ENCODE data around the gene MRPL40.

MRPL40 gene

DNA sequence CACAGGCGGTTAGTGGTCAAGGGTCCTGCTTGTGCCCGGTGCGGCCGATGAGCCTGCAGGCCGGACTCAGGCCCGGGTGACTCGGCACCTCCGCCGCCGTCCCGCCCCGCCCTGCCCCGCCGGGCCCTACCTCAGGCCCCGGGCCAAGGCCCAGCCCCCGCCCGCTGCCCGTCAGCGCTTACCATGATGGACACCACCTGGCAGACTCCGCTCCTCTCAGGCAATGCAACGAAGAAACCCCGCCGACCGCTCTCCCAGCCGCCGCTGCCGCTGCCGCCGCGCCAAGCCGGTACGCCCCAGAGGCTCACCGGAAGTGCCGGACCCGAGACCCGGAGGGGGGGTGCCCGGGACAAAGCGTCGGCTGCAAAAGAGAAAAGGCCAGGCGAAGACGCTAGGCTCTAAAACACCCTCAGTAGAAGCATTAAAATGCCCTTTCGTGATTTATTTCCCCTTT is 46.6 kb downstream of the MRPL40 start, which contains the start of gene UFD1:
Gene UFD1, minus strand, starts transcription at position 293 of the 454 bp plus-strand sequence. Its CDS starts 108 bp downstream, at position 185.
- no peak for TF ChIP-seq CTCF (conservative IDR thresholded peaks at IDR 0.05; ENCODE audit: control insufficient read depth, insufficient read depth, low read depth, low read length)
- H3K4me3 ChIP-seq (ENCODE audit: control insufficient read depth, low read depth, low read length), result peak within 1 kb of the TSS; percentile 75
- DNase-seq (ENCODE audit: low read depth), result peak; percentile 72

- TF ChIP-seq CTCF (conservative IDR thresholded peaks at IDR 0.05; ENCODE audit: control insufficient read depth, insufficient read depth, low read depth, low read length), result no peak
- peak within 1 kb of the TSS; percentile 75 for H3K4me3 ChIP-seq (ENCODE audit: control insufficient read depth, low read depth, low read length)
Observed at GRCh38 chr22:19479355-19480172, 47.2 kb downstream of the MRPL40 start, which contains the start of gene CDC45. CDC45 (plus strand) TSS chr22:19479920; CDS start chr22:19479969, 49 bp downstream.

GRCh38 chr22:19480173-19480568 is 47.8 kb downstream of the MRPL40 start:
- no peak for DNase-seq (ENCODE audit: low read depth)
- H3K4me3 ChIP-seq (ENCODE audit: control insufficient read depth, low read depth, low read length), result peak overlapping the region; percentile 75
- no peak for TF ChIP-seq CTCF (conservative IDR thresholded peaks at IDR 0.05; ENCODE audit: control insufficient read depth, insufficient read depth, low read depth, low read length)

More at GRCh38 chr22:19479355-19480172, 47.2 kb downstream of the MRPL40 start, which contains the start of gene CDC45:
- DNase-seq (ENCODE audit: low read depth), result peak; percentile 98

GRCh38 chr22:19480789-19481188 is 48.4 kb downstream of the MRPL40 start:
- DNase-seq (ENCODE audit: low read depth), result no peak
- TF ChIP-seq CTCF (conservative IDR thresholded peaks at IDR 0.05; ENCODE audit: control insufficient read depth, insufficient read depth, low read depth, low read length), result no peak

GRCh38 chr22:19482297-19482696 is 50.0 kb downstream of the MRPL40 start:
- no peak for DNase-seq (ENCODE audit: low read depth)
- no peak overlapping the region for H3K4me3 ChIP-seq (ENCODE audit: control insufficient read depth, low read depth, low read length)
- TF ChIP-seq CTCF (conservative IDR thresholded peaks at IDR 0.05; ENCODE audit: control insufficient read depth, insufficient read depth, low read depth, low read length), result no peak

More at GRCh38 chr22:19480789-19481188, 48.4 kb downstream of the MRPL40 start:
- peak overlapping the region; percentile 75 for H3K4me3 ChIP-seq (ENCODE audit: control insufficient read depth, low read depth, low read length)

DNA sequence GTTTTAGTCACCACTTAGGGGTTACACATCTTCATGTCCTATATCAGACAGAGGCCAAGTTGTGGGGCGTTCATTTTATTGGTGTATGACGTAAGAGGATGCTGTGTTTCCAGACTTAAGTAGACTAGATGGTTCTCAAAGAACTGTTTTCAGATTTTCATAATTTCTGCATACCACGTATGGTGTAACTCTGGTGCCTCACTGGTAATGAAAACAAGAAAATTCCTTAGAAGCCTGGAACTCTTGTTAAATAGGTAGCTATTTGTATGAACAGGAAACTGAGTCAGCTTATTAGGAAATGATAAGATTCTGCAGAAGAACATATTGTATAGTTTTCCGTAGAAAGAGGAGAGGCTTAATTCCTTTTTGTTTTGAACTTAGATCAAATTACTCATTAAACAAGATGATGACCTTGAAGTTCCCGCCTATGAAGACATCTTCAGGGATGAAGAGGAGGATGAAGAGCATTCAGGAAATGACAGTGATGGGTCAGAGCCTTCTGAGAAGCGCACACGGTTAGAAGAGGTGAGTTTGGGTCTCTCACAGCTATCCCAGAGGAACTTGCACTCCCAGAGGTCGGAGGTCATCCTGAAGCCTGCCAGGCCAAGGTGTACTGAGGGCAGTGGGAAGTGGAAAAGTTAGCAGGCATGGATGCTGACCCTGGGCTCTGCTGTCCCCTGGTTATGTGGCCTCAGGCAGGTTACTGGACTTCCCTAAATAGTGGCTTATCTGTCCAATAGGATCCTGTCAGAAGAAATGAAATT is 51.3 kb downstream of the MRPL40 start:
- no peak overlapping the region for H3K4me3 ChIP-seq (ENCODE audit: control insufficient read depth, low read depth, low read length)
- peak; percentile 62 for DNase-seq (ENCODE audit: low read depth)
- no peak for TF ChIP-seq CTCF (conservative IDR thresholded peaks at IDR 0.05; ENCODE audit: control insufficient read depth, insufficient read depth, low read depth, low read length)

Data from fibroblast of mammary gland (primary cell).